Measurements from ENCODE around the gene LIN7C.
A peak's percentile ranks its signal among the peaks of the same experiment; 100 is the strongest.

LIN7C gene

DNA sequence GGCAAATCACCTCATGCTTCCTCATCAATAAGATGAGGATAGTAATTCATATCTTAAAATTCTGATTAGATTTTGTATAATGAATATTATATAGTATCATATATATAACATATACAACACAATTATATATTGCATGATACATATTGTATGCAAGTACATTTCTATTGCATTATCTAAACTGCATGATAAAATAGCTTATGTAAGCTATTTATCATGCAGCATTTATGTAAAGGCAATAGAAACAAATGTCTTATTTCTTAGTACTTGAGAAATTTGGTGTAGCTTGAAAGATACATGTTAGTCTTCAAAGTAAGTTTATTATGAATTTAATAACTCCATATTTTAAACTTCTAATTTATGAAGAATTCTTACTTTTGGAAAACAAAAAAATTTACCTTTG is 5.5 kb downstream of the LIN7C start:
- H3F3A ChIP-seq (ENCODE audit: control insufficient read depth, insufficient read depth): peaks cover 25% of the 10 kb centered on the region
- H3K27ac ChIP-seq (ENCODE audit: low read depth, low read length): no peak overlapping the region
- H3K9me2 ChIP-seq (replicated peaks; ENCODE audit: control insufficient read depth, low read length): no peaks in the 10 kb centered on the region
- H3K9me3 ChIP-seq (ENCODE audit: control insufficient read depth, insufficient read depth, low read length): no peaks in the 10 kb centered on the region
- H3K4me1 ChIP-seq (ENCODE audit: control insufficient read depth, low read length): peaks cover 15% of the 10 kb centered on the region
- H3K4me3 ChIP-seq (ENCODE audit: low read length): no peak overlapping the region
- TF ChIP-seq, protein P1, sequence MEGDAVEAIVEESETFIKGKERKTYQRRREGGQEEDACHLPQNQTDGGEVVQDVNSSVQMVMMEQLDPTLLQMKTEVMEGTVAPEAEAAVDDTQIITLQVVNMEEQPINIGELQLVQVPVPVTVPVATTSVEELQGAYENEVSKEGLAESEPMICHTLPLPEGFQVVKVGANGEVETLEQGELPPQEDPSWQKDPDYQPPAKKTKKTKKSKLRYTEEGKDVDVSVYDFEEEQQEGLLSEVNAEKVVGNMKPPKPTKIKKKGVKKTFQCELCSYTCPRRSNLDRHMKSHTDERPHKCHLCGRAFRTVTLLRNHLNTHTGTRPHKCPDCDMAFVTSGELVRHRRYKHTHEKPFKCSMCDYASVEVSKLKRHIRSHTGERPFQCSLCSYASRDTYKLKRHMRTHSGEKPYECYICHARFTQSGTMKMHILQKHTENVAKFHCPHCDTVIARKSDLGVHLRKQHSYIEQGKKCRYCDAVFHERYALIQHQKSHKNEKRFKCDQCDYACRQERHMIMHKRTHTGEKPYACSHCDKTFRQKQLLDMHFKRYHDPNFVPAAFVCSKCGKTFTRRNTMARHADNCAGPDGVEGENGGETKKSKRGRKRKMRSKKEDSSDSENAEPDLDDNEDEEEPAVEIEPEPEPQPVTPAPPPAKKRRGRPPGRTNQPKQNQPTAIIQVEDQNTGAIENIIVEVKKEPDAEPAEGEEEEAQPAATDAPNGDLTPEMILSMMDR (IDR thresholded peaks at IDR 0.05; ENCODE audit: low read depth, low read length, poor library complexity, severe bottlenecking): no peak
- 0 out of 2 replicates have a peak, but pooled peaks cover 6% of the 10 kb centered on the region for H4K20me1 ChIP-seq (ENCODE audit: control insufficient read depth, insufficient read depth, low read depth, low read length)
- H3K79me2 ChIP-seq (ENCODE audit: control insufficient read depth, low read length): peaks cover 63% of the 10 kb centered on the region
- H3K27me3 ChIP-seq (ENCODE audit: control insufficient read depth, low read length): no peaks in the 10 kb centered on the region
- H3K4me2 ChIP-seq (ENCODE audit: low read length): no peak overlapping the region
- H3K36me3 ChIP-seq (ENCODE audit: control insufficient read depth, low read length): peaks cover 74% of the 10 kb centered on the region

DNA sequence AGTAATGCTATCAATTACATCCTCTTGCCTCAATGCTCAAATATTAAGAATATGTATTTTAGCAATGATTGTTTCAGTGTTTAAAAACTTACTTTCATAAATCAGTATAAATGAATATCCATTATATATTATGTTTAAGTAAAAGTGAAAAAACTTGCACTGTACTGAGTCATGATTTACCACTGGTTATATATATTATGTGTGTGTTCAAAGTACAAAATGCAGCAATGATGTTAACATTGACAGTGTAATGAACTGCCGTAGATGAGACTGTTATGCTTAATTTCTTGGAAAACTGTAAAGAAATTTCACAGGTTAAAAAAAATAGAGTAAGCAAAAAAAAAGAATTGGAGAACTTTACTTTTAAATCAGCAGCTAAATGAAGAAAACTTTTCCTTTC is 8.7 kb downstream of the LIN7C start:
- TF ChIP-seq, protein P1 (IDR thresholded peaks at IDR 0.05; ENCODE audit: low read depth, low read length, poor library complexity, severe bottlenecking): no peak
- TF ChIP-seq EZH2phosphoT487 (IDR thresholded peaks at IDR 0.05; ENCODE audit: borderline replicate concordance, low read length): no peak
- peaks cover 25% of the 10 kb centered on the region for H3F3A ChIP-seq (ENCODE audit: control insufficient read depth, insufficient read depth)
- no peaks in the 10 kb centered on the region for H3K4me1 ChIP-seq (ENCODE audit: control insufficient read depth, low read length)
- no peaks in the 10 kb centered on the region for H3K27me3 ChIP-seq (ENCODE audit: control insufficient read depth, low read length)
- no peak overlapping the region for H3K27ac ChIP-seq (ENCODE audit: low read depth, low read length)
- peaks cover 34% of the 10 kb centered on the region for H3K79me2 ChIP-seq (ENCODE audit: control insufficient read depth, low read length)
- H3K9me2 ChIP-seq (replicated peaks; ENCODE audit: control insufficient read depth, low read length): no peaks in the 10 kb centered on the region
- no peak overlapping the region for H3K4me2 ChIP-seq (ENCODE audit: low read length)
- no peaks in the 10 kb centered on the region for H3K9me3 ChIP-seq (ENCODE audit: control insufficient read depth, insufficient read depth, low read length)
- H3K4me3 ChIP-seq (ENCODE audit: low read length): no peak overlapping the region
- H4K20me1 ChIP-seq (ENCODE audit: control insufficient read depth, insufficient read depth, low read depth, low read length): 0 out of 2 replicates have a peak, but pooled peaks cover 6% of the 10 kb centered on the region
- peaks cover 89% of the 10 kb centered on the region for H3K36me3 ChIP-seq (ENCODE audit: control insufficient read depth, low read length)

DNA sequence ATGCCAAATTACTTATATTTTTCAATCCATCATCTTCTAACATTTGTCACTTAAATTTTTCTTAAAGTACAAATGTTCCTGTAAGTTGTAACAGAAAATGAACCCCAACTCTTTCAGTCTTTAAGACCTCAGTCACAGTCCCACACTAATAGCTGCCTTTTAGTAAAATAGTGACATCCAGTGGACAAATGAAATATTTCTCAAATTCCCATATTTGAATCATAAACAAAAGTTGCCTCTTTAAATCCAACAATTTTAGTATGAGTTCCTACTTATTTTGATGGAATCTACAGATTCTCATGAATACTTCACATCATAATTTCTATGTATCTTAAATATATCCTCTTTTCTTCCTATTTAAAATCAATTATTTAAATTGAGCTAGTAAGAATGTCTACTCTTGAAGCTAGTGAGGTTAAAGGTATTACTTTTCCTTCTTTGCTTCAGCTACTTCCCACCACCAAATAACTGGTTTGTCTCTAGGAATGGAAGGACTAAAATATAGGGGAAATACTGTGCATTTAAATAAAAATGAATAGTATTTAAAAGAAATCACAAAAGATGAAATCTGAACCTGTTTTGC is 9.2 kb downstream of the LIN7C start:
- Histone ChIP-seq H3K9me2 (replicated peaks; ENCODE audit: control insufficient read depth, low read length) (no peaks in the 10 kb centered on the region), H3K79me2 (ENCODE audit: control insufficient read depth, low read length) (peaks cover 29% of the 10 kb centered on the region), H3K4me1 (ENCODE audit: control insufficient read depth, low read length) (no peaks in the 10 kb centered on the region), H3K36me3 (ENCODE audit: control insufficient read depth, low read length) (peaks cover 87% of the 10 kb centered on the region), H4K20me1 (ENCODE audit: control insufficient read depth, insufficient read depth, low read depth, low read length) (0 out of 2 replicates have a peak, but pooled peaks cover 6% of the 10 kb centered on the region), H3K4me3 (ENCODE audit: low read length) (no peak overlapping the region), H3K27me3 (ENCODE audit: control insufficient read depth, low read length) (no peaks in the 10 kb centered on the region), H3K27ac (ENCODE audit: low read depth, low read length) (no peak overlapping the region), H3K4me2 (ENCODE audit: low read length) (no peak overlapping the region), H3K9me3 (ENCODE audit: control insufficient read depth, insufficient read depth, low read length) (no peaks in the 10 kb centered on the region), H3F3A (ENCODE audit: control insufficient read depth, insufficient read depth) (peaks cover 25% of the 10 kb centered on the region)
- TF ChIP-seq, protein P1 (IDR thresholded peaks at IDR 0.05; ENCODE audit: low read depth, low read length, poor library complexity, severe bottlenecking): peak; percentile 52
- TF ChIP-seq EZH2phosphoT487 (IDR thresholded peaks at IDR 0.05; ENCODE audit: borderline replicate concordance, low read length): no peak

Data from DOHH2 (cell line).